IMR-90 (cell line): ENCODE measurements around the gene BTRC. TPM values are rescaled to one million over a fixed set of nuclear protein-coding genes. Genes with fewer than 3 reads are reported as not detected.
"Not testable (repeated sequence)": the region's sequence is repeated elsewhere in the genome, so short reads cannot be mapped to it uniquely, and the experiment has no call there.

Source experiments
- ATAC-seq: fragments of 200-7000 bp; cut with Tn5 transposase; 2 replicates; pipeline ENCODE4 v1.9.1; 2020; ENCODE audit warnings: low read depth, mild to moderate bottlenecking, moderate library complexity
- BruUV-seq: library from RNA; stranded (reverse); fragments of 400-500 nt; replicated peaks from 2 replicates; lab custom pipeline; 2021; lab: Mats Ljungman, UMichigan
- CTCF ChIA-PET: fragments of 300-600 bp; formaldehyde crosslinking; extraction: SDS; loops from one replicate; lab custom pipeline; 2021; ENCODE audit warnings: antibody characterized with exemption; lab: Yijun Ruan, JAX
- POLR2A ChIA-PET: fragments of 300-600 bp; sonication (Branson Sonifier 250); formaldehyde crosslinking; loops from one replicate; lab custom pipeline; 2022; ENCODE audit warnings: antibody characterized with exemption; ENCODE audit not compliant: unreplicated experiment; lab: Charles Lee
- DNase-seq: peaks from one replicate; pipeline ENCODE4 v3.0.0; 2013
- H2AFZ ChIP-seq: replicated peaks from 2 replicates; pipeline ENCODE3; 2013; ENCODE audit warnings: low read length, mild to moderate bottlenecking; ENCODE audit not compliant: poor library complexity
- H2AK5ac ChIP-seq: 2 replicates; pipeline ENCODE4 v1.6.1; 2013; ENCODE audit warnings: low read depth, low read length, inconsistent platforms
- H2AK9ac ChIP-seq: replicated peaks from 2 replicates; pipeline ENCODE3; 2013; ENCODE audit warnings: mild to moderate bottlenecking, low read depth, low read length, moderate library complexity; ENCODE audit not compliant: poor library complexity
- H2BK120ac ChIP-seq: 2 replicates; pipeline ENCODE4 v1.6.1; 2013; ENCODE audit warnings: low read depth, low read length, inconsistent platforms
- H2BK15ac ChIP-seq: 3 replicates; pipeline ENCODE4 v1.6.1; 2013; ENCODE audit warnings: low read depth, low read length, inconsistent platforms
- H2BK20ac ChIP-seq: 2 replicates; pipeline ENCODE4 v1.6.1; 2013; ENCODE audit warnings: low read depth, mild to moderate bottlenecking, inconsistent platforms, low read length, moderate library complexity
- H2BK5ac ChIP-seq: 2 replicates; pipeline ENCODE4 v1.6.1; 2013; ENCODE audit warnings: mild to moderate bottlenecking, low read depth, low read length, inconsistent platforms; ENCODE audit not compliant: poor library complexity, severe bottlenecking
- H3K14ac ChIP-seq: replicated peaks from 2 replicates; pipeline ENCODE4 v1.6.1; 2013; ENCODE audit warnings: low read depth, low read length, inconsistent platforms
- H3K18ac ChIP-seq: 2 replicates; pipeline ENCODE4 v1.6.1; 2013; ENCODE audit warnings: low read depth, low read length, control low read depth
- H3K23ac ChIP-seq: 2 replicates; pipeline ENCODE4 v1.6.1; 2013; ENCODE audit warnings: low read depth, low read length, inconsistent platforms
- H3K27ac ChIP-seq: 2 replicates; pipeline ENCODE4 v1.5.1; 2013; ENCODE audit warnings: mild to moderate bottlenecking, control low read depth, low read length; ENCODE audit not compliant: insufficient read depth
- H3K27me3 ChIP-seq: 2 replicates; pipeline ENCODE4 v1.6.1; 2013; ENCODE audit warnings: low read length; ENCODE audit not compliant: control insufficient read depth, insufficient read depth
- H3K36me3 ChIP-seq: 2 replicates; pipeline ENCODE4 v1.6.1; 2013; ENCODE audit warnings: low read length, mixed read lengths; ENCODE audit not compliant: control insufficient read depth, insufficient read depth
- H3K4ac ChIP-seq: 2 replicates; pipeline ENCODE4 v1.6.1; 2013; ENCODE audit warnings: low read depth, low read length, inconsistent platforms
- H3K4me1 ChIP-seq: 2 replicates; pipeline ENCODE4 v1.6.1; 2013; ENCODE audit warnings: low read length, mixed read lengths; ENCODE audit not compliant: control insufficient read depth, insufficient read depth
- H3K4me2 ChIP-seq: 2 replicates; pipeline ENCODE4 v1.6.1; 2013; ENCODE audit warnings: low read depth, mild to moderate bottlenecking, control low read depth, low read length, moderate library complexity
- H3K4me3 ChIP-seq: 2 replicates; pipeline ENCODE4 v1.5.1; 2013; ENCODE audit warnings: low read depth, mild to moderate bottlenecking, control low read depth, low read length, moderate library complexity; ENCODE audit not compliant: insufficient read depth
- H3K56ac ChIP-seq: 2 replicates; pipeline ENCODE4 v1.6.1; 2013; ENCODE audit warnings: low read length, inconsistent platforms; ENCODE audit not compliant: insufficient read depth; ENCODE audit errors: extremely low read depth
- H3K79me1 ChIP-seq, 2 experiments: 2 replicates each; pipeline ENCODE4 v1.6.1; 2013; ENCODE audit warnings: low read length in 2 of 2, inconsistent platforms in 1 of 2, low read depth in 1 of 2
- H3K9ac ChIP-seq: 2 replicates; pipeline ENCODE4 v1.6.1; 2013; ENCODE audit warnings: low read depth, low read length, control low read depth
- H3K9me1 ChIP-seq: 2 replicates; pipeline ENCODE4 v1.6.1; 2013; ENCODE audit warnings: low read length, inconsistent platforms; ENCODE audit not compliant: insufficient read depth
- H3K9me3 ChIP-seq: 2 replicates; pipeline ENCODE4 v1.6.1; 2013; ENCODE audit warnings: low read length; ENCODE audit not compliant: control insufficient read depth, insufficient read depth
- H4K20me1 ChIP-seq: 2 replicates; pipeline ENCODE4 v1.6.1; 2013; ENCODE audit warnings: low read length, inconsistent platforms; ENCODE audit not compliant: insufficient read depth
- H4K5ac ChIP-seq: 2 replicates; pipeline ENCODE4 v1.6.1; 2013; ENCODE audit warnings: mild to moderate bottlenecking, low read depth, low read length, control low read depth
- H4K8ac ChIP-seq, 2 experiments: 2 replicates each; pipeline ENCODE4 v1.6.1; 2013; ENCODE audit warnings: low read depth in 2 of 2, low read length in 2 of 2, control low read depth in 1 of 2, inconsistent platforms in 1 of 2
- H4K91ac ChIP-seq: 2 replicates; pipeline ENCODE4 v1.6.1; 2013; ENCODE audit warnings: low read depth, low read length, inconsistent platforms; ENCODE audit not compliant: insufficient read depth
- BHLHE40 ChIP-seq: fragments of 150-350 bp; IDR thresholded peaks from 2 replicates; pipeline ENCODE4 v1.6.1; 2016; ENCODE audit warnings: mild to moderate bottlenecking, low read depth, low read length
- CEBPB ChIP-seq: IDR thresholded peaks from 2 replicates; pipeline ENCODE4 v1.6.1; 2012; ENCODE audit warnings: low read depth, low read length, improper control_type of control experiment
- CHD1 ChIP-seq: IDR thresholded peaks from 2 replicates; pipeline ENCODE4 v1.6.1; 2012; ENCODE audit warnings: low read depth, low read length, improper control_type of control experiment
- FOS ChIP-seq: fragments of 150-350 bp; IDR thresholded peaks from 2 replicates; pipeline ENCODE4 v1.6.1; 2016; ENCODE audit warnings: low read depth, low read length
- MXI1 ChIP-seq: IDR thresholded peaks from 2 replicates; pipeline ENCODE4 v1.6.1; 2012; ENCODE audit warnings: low read depth, mild to moderate bottlenecking, low read length, moderate library complexity, borderline replicate concordance
- RFX5 ChIP-seq: IDR thresholded peaks from 2 replicates; pipeline ENCODE4 v1.8.0; 2012; ENCODE audit warnings: low read depth, mild to moderate bottlenecking, low read length, moderate library complexity
- USF2 ChIP-seq: fragments of 150-350 bp; IDR thresholded peaks from 2 replicates; pipeline ENCODE4 v1.6.1; 2017; ENCODE audit warnings: mild to moderate bottlenecking, antibody characterized with exemption, low read length, low read depth
- WGBS, 2 experiments: methylation state at CpG; one replicate each; pipeline versions ENCODE4 v1.1.5 to v1.1.7; 2013; ENCODE audit warnings: missing lambda C conversion rate in 2 of 2; ENCODE audit not compliant: insufficient read length in 1 of 2; ENCODE audit errors: extremely low coverage in 2 of 2; 5-methylcytosine and 5-hydroxymethylcytosine counted together
- dilution Hi-C: fragments of 300-500 bp; cut with HindIII; formaldehyde crosslinking; loops from one replicate; pipeline ENCODE4 v1.14.3; 2018; ENCODE audit warnings: low sequenced_read_pairs; ENCODE audit not compliant: unreplicated experiment
- in situ Hi-C: fragments of 300-500 bp; cut with MboI; formaldehyde crosslinking; loops from 3 replicates; pipeline ENCODE4 v1.14.3; 2019; ENCODE audit warnings: low sequenced_read_pairs, inconsistent platforms, mixed read lengths
- intact Hi-C: fragments of 100-400 bp; cut with micrococcal nuclease; formaldehyde crosslinking; loops from 2 replicates; pipeline ENCODE4 v1.10.0; 2022
- polyA plus RNA-seq, 3 experiments: library from polyadenylated mRNA; depleted of rRNA; stranded (reverse); fragments of >200 nt; gene quantifications; 2 replicates each; pipeline ENCODE4 v1.2.3, GENCODE V29; 2012; ENCODE audit warnings: low replicate concordance in 1 of 3
- total RNA-seq: library from RNA; depleted of rRNA; stranded (reverse); fragments of >200 nt; gene quantifications from 2 replicates; pipeline ENCODE4 v1.2.3, GENCODE V29; 2012

The BTRC gene
- total and polyA plus RNA-seq, 2 of the 4 experiments (the other 2 are of a cell fraction): 7.7 to 8.4 TPM

GRCh38 chr10:101415884-101416283, 61.9 kb downstream of the BTRC start:
- Histone ChIP-seq H2BK15ac (no peak overlapping the region), H3K4me3 (no peak overlapping the region), H3K4ac (no peak overlapping the region), H2BK5ac (no peak overlapping the region), H4K8ac (no peak overlapping the region), H3K9ac (no peak overlapping the region), H3K79me1 (peaks cover 15 to 47% of the 10 kb centered on the region in 2 experiments), H2AK9ac (no peak overlapping the region), H2BK20ac (no peak overlapping the region), H3K9me1 (0 out of 2 replicates have a peak, but pooled peaks cover 6% of the 10 kb centered on the region), H4K91ac (no peak overlapping the region), H2AFZ (no peak overlapping the region), H2AK5ac (no peak overlapping the region), H3K18ac (no peak overlapping the region), H3K27ac (no peak overlapping the region), H3K9me3 (peaks cover 3% of the 10 kb centered on the region; the same call in 1 of the 2 replicates), H4K5ac (no peak overlapping the region), H3K4me2 (no peak overlapping the region), H3K56ac (no peak overlapping the region), H3K14ac (no peak overlapping the region), H2BK120ac (no peak overlapping the region), H3K36me3 (no peaks in the 10 kb centered on the region), H3K23ac (no peak overlapping the region), H3K4me1 (no peaks in the 10 kb centered on the region), H4K20me1 (peaks cover 21% of the 10 kb centered on the region), H3K27me3 (no peaks in the 10 kb centered on the region)
- in situ Hi-C loops: no loop called here
- BruUV-seq: no TSS peak
- no CpG with 5 or more reads among the region's 3 CpGs for WGBS, 2 experiments
- intact Hi-C loops: no loop called here
- ATAC-seq (no peak), DNase-seq (no peak)
- POLR2A ChIA-PET: no interaction called here
- CTCF ChIA-PET: no interaction called here
- dilution Hi-C loops: no loop called here
- no peak for TF ChIP-seq BHLHE40
- no peak for TF ChIP-seq RFX5
- no peak for TF ChIP-seq MXI1
- TF ChIP-seq FOS: no peak
- TF ChIP-seq CHD1: no peak
- no peak for TF ChIP-seq USF2
- no peak for TF ChIP-seq CEBPB

GRCh38 chr10:101421967-101422366, 68.0 kb downstream of the BTRC start:
- POLR2A ChIA-PET, H3K9me3 ChIP-seq, H3K14ac ChIP-seq, H2AFZ ChIP-seq, BruUV-seq, CTCF ChIA-PET, H2AK5ac ChIP-seq, H2BK120ac ChIP-seq, H3K27ac ChIP-seq, H3K27me3 ChIP-seq, H2BK15ac ChIP-seq, H3K9ac ChIP-seq, H2AK9ac ChIP-seq, in situ Hi-C loops, H3K56ac ChIP-seq, ATAC-seq, dilution Hi-C loops, H2BK20ac ChIP-seq, H3K36me3 ChIP-seq, H3K4ac ChIP-seq, H3K4me3 ChIP-seq, H3K4me1 ChIP-seq, intact Hi-C loops, DNase-seq, H3K9me1 ChIP-seq, H4K8ac ChIP-seq, H3K4me2 ChIP-seq, H4K5ac ChIP-seq, H2BK5ac ChIP-seq, H3K18ac ChIP-seq, H4K91ac ChIP-seq, H3K23ac ChIP-seq: not testable (repeated sequence)
- Histone ChIP-seq H4K20me1 (peaks cover 25% of the 10 kb centered on the region), H3K79me1 (peaks cover 15 to 33% of the 10 kb centered on the region in 2 experiments)
- no CpG with 5 or more reads among the region's 1 CpG for whole genome bisulfite sequencing, 2 experiments
